ENCODE measurements around the gene LCN12.

LCN12 gene

GRCh38 chr9:136952321-136952850 is 313 bp downstream of the LCN12 start:
- no peaks in the 10 kb centered on the region for H3K27me3 ChIP-seq (ENCODE audit: insufficient read depth, poor library complexity, severe bottlenecking)
- H3K27ac ChIP-seq (replicated peaks), result no peak overlapping the region
- no peak for TF ChIP-seq GABPA (IDR thresholded peaks at IDR 0.05; ENCODE audit: low read depth)
- TF ChIP-seq CTCF (IDR thresholded peaks at IDR 0.05; ENCODE audit: insufficient read depth, low read length), result no peak
- TF ChIP-seq REST (IDR thresholded peaks at IDR 0.05; ENCODE audit: insufficient replicate concordance, low read depth), result no peak
- no peak for TF ChIP-seq POLR2AphosphoS5 (IDR thresholded peaks at IDR 0.05; ENCODE audit: low read depth)
- no peak for TF ChIP-seq SPI1 (IDR thresholded peaks at IDR 0.05; ENCODE audit: borderline replicate concordance, low read depth)
- no peak overlapping the region for H3K4me3 ChIP-seq (replicated peaks; ENCODE audit: insufficient read depth, low read length)
- DNase-seq (ENCODE audit: low read depth in 1 of 2, low spot score in 1 of 2), result no peak

GRCh38 chr9:136952876-136953770 is 1.1 kb downstream of the LCN12 start:
- no peak for DNase-seq (ENCODE audit: low read depth in 1 of 2, low spot score in 1 of 2)
- Histone ChIP-seq H3K27ac (replicated peaks) (no peak overlapping the region), H3K27me3 (ENCODE audit: insufficient read depth, poor library complexity, severe bottlenecking) (no peaks in the 10 kb centered on the region), H3K4me3 (replicated peaks; ENCODE audit: insufficient read depth, low read length) (no peak overlapping the region)
- no peak for TF ChIP-seq CTCF (IDR thresholded peaks at IDR 0.05; ENCODE audit: insufficient read depth, low read length)
- TF ChIP-seq SPI1 (IDR thresholded peaks at IDR 0.05; ENCODE audit: borderline replicate concordance, low read depth), result no peak
- no peak for TF ChIP-seq POLR2AphosphoS5 (IDR thresholded peaks at IDR 0.05; ENCODE audit: low read depth)
- TF ChIP-seq GABPA (IDR thresholded peaks at IDR 0.05; ENCODE audit: low read depth), result no peak
- no peak for TF ChIP-seq REST (IDR thresholded peaks at IDR 0.05; ENCODE audit: insufficient replicate concordance, low read depth)

GRCh38 chr9:136953771-136954269 is 1.7 kb downstream of the LCN12 start:
- Histone ChIP-seq H3K4me3 (replicated peaks; ENCODE audit: insufficient read depth, low read length) (no peak overlapping the region), H3K27ac (replicated peaks) (no peak overlapping the region), H3K27me3 (ENCODE audit: insufficient read depth, poor library complexity, severe bottlenecking) (no peaks in the 10 kb centered on the region)
- no peak for DNase-seq (ENCODE audit: low read depth in 1 of 2, low spot score in 1 of 2)
- TF ChIP-seq REST (IDR thresholded peaks at IDR 0.05; ENCODE audit: insufficient replicate concordance, low read depth) (no peak), GABPA (IDR thresholded peaks at IDR 0.05; ENCODE audit: low read depth) (no peak), SPI1 (IDR thresholded peaks at IDR 0.05; ENCODE audit: borderline replicate concordance, low read depth) (no peak), CTCF (IDR thresholded peaks at IDR 0.05; ENCODE audit: insufficient read depth, low read length) (no peak), POLR2AphosphoS5 (IDR thresholded peaks at IDR 0.05; ENCODE audit: low read depth) (no peak)

Data from HL-60 (cell line).